Calu3 (cell line): Measurements from ENCODE around the gene COL13A1. TPM values are rescaled to one million over a fixed set of nuclear protein-coding genes. Genes with fewer than 3 reads are reported as not detected.

Experiments
- BruUV-seq: library from RNA; stranded (reverse); fragments of 400-500 nt; replicated peaks from 2 replicates; lab custom pipeline; 2021; lab: Mats Ljungman, UMichigan
- CTCF ChIA-PET: fragments of 300-600 bp; sonication (Branson Sonifier 250); formaldehyde crosslinking; loops from one replicate; lab custom pipeline; 2022; ENCODE audit warnings: antibody characterized with exemption; lab: Charles Lee
- DNase-seq: peaks from one replicate; pipeline ENCODE4 v3.0.0; 2022
- H3K27ac Mint-ChIP-seq: one replicate; pipeline ENCODE4 v1.8.0; 2022; ENCODE audit warnings: mixed read lengths; ENCODE audit not compliant: unreplicated experiment
- H3K27me3 Mint-ChIP-seq: one replicate; pipeline ENCODE4 v1.8.0; 2022; ENCODE audit warnings: mixed read lengths; ENCODE audit not compliant: unreplicated experiment
- H3K36me3 Mint-ChIP-seq: one replicate; pipeline ENCODE4 v1.8.0; 2022; ENCODE audit warnings: mild to moderate bottlenecking, moderate library complexity, mixed read lengths; ENCODE audit not compliant: insufficient read depth, unreplicated experiment
- H3K4me1 Mint-ChIP-seq: one replicate; pipeline ENCODE4 v1.8.0; 2022; ENCODE audit warnings: mild to moderate bottlenecking, low read depth, mixed read lengths; ENCODE audit not compliant: unreplicated experiment
- H3K4me3 Mint-ChIP-seq: one replicate; pipeline ENCODE4 v1.8.0; 2022; ENCODE audit warnings: mild to moderate bottlenecking, low read depth, moderate library complexity, mixed read lengths; ENCODE audit not compliant: unreplicated experiment
- H3K9me3 Mint-ChIP-seq: one replicate; pipeline ENCODE4 v1.8.0; 2022; ENCODE audit warnings: low read depth, mixed read lengths; ENCODE audit not compliant: unreplicated experiment
- CTCF ChIP-seq: fragments of 200-600 bp; IDR thresholded peaks from one replicate; pipeline ENCODE4 v1.8.0; 2022; ENCODE audit warnings: antibody characterized with exemption; ENCODE audit not compliant: unreplicated experiment
- intact Hi-C: fragments of 100-400 bp; cut with micrococcal nuclease; formaldehyde crosslinking; loops from one replicate; pipeline ENCODE4 v1.10.0; 2022; ENCODE audit not compliant: unreplicated experiment
- total RNA-seq: library from RNA; stranded (reverse); gene quantifications from 2 replicates; pipeline ENCODE4 v1.2.3, GENCODE V29; 2022

COL13A1 gene
- total RNA-seq, 1 experiment from 2014 or later, result 0.24 TPM

- H3K36me3 Mint-ChIP-seq, result no peaks in the 10 kb centered on the region
- intact Hi-C loops, result no loop called here
- no peak overlapping the region for H3K27ac Mint-ChIP-seq
- H3K4me3 Mint-ChIP-seq, result no peak overlapping the region
- DNase-seq, result no peak
- peaks cover 75% of the 10 kb centered on the region for H3K27me3 Mint-ChIP-seq
- CTCF ChIA-PET, result no interaction called here
- no peaks in the 10 kb centered on the region for H3K4me1 Mint-ChIP-seq
- no TSS peak for BruUV-seq
- H3K9me3 Mint-ChIP-seq, result no peaks in the 10 kb centered on the region
- TF ChIP-seq CTCF, result no peak
These were observed 91.1 kb downstream of the COL13A1 start for GRCh38 chr10:69892816-69893215.

- no peaks in the 10 kb centered on the region for H3K9me3 Mint-ChIP-seq
- TF ChIP-seq CTCF, result no peak
- intact Hi-C loops, result no loop called here
- no peak overlapping the region for H3K27ac Mint-ChIP-seq
- CTCF ChIA-PET, result no interaction called here
- no TSS peak for BruUV-seq
- peaks cover 76% of the 10 kb centered on the region for H3K27me3 Mint-ChIP-seq
- no peak overlapping the region for H3K4me3 Mint-ChIP-seq
- H3K4me1 Mint-ChIP-seq, result peaks cover 2% of the 10 kb centered on the region
- H3K36me3 Mint-ChIP-seq, result no peaks in the 10 kb centered on the region
- no peak for DNase-seq
These were observed 91.7 kb downstream of the COL13A1 start for GRCh38 chr10:69893271-69893900.

GRCh38 chr10:69894156-69894555, 92.5 kb downstream of the COL13A1 start:
- Mint-ChIP-seq H3K4me1 (peaks cover 7% of the 10 kb centered on the region), H3K27ac (no peak overlapping the region), H3K27me3 (peaks cover 76% of the 10 kb centered on the region), H3K4me3 (no peak overlapping the region), H3K36me3 (no peaks in the 10 kb centered on the region), H3K9me3 (no peaks in the 10 kb centered on the region)
- CTCF ChIA-PET, result no interaction called here
- intact Hi-C loops, result no loop called here
- BruUV-seq, result no TSS peak
- TF ChIP-seq CTCF, result no peak
- no peak for DNase-seq

- Mint-ChIP-seq H3K9me3 (no peaks in the 10 kb centered on the region), H3K4me3 (no peak overlapping the region), H3K27ac (no peak overlapping the region), H3K36me3 (no peaks in the 10 kb centered on the region), H3K4me1 (peaks cover 7% of the 10 kb centered on the region), H3K27me3 (peaks cover 71% of the 10 kb centered on the region)
- BruUV-seq, result no TSS peak
- intact Hi-C loops, result no loop called here
- CTCF ChIA-PET, result interaction anchor here (0.5 kb wide), 1 partner anchor 493 kb away, joined by 3 read pairs; no protein-coding TSS in a partner anchor
- no peak for DNase-seq
- TF ChIP-seq CTCF, result no peak
These were observed 94.1 kb downstream of the COL13A1 start for GRCh38 chr10:69895759-69896158.
